Vagina (tissue), 2 donors: ENCODE measurements around the gene ADAMTS2. TPM values are rescaled to one million over a fixed set of nuclear protein-coding genes. Genes with fewer than 3 reads are reported as not detected.

Experiments
- DNase-seq, 2 donors: peaks; one replicate each; pipeline ENCODE4 v3.0.0-alpha.2; 2017; ENCODE audit errors: extremely low spot score in 2 of 2
- H3K27ac ChIP-seq: fragments of 200-600 bp; sonication (generic); one replicate; pipeline ENCODE4 v1.5.1; 2019
- H3K27me3 ChIP-seq: fragments of 200-600 bp; sonication (generic); one replicate; pipeline ENCODE4 v1.5.1; 2019
- H3K36me3 ChIP-seq, 2 donors: fragments of 200-600 bp; sonication (generic); one replicate each; pipeline ENCODE4 v1.5.1; 2017 to 2019
- H3K4me1 ChIP-seq: fragments of 200-600 bp; sonication (generic); one replicate; pipeline ENCODE4 v1.5.1; 2019
- H3K4me3 ChIP-seq, 2 donors: fragments of 200-600 bp; sonication (generic); 1 replicate in 1 of 2; 2 replicates in 1 of 2; pipeline ENCODE4 v1.5.1; 2016 to 2019
- H3K9me3 ChIP-seq: fragments of 200-600 bp; sonication (generic); one replicate; pipeline ENCODE4 v1.5.1; 2019
- POLR2A ChIP-seq, 2 donors: fragments of 450-650 bp; IDR thresholded peaks; one replicate each; pipeline ENCODE4 v1.6.1; 2017; ENCODE audit warnings: antibody characterized with exemption in 2 of 2, mild to moderate bottlenecking in 2 of 2, moderate library complexity in 2 of 2
- POLR2AphosphoS5 ChIP-seq, 2 donors: sonication (generic); formaldehyde crosslinking; IDR thresholded peaks; one replicate each; pipeline ENCODE4 v1.9.0; 2017; ENCODE audit warnings: antibody characterized with exemption in 2 of 2, mild to moderate bottlenecking in 2 of 2, low read depth in 1 of 2; ENCODE audit not compliant: insufficient read depth in 1 of 2
- intact Hi-C: fragments of 100-400 bp; cut with DNase I; formaldehyde crosslinking; loops from one replicate; pipeline ENCODE4 v1.15.1; 2023
- total RNA-seq: library from RNA; depleted of rRNA; stranded (reverse); fragments of >200 nt; gene quantifications from one replicate; pipeline ENCODE4 v1.2.3, GENCODE V29; 2016
- TF ChIP-seq, protein P1 (sequence below), 3 experiments: fragments of 450-650 bp in 2 of 3; fragments of 200-600 bp in 1 of 3; sonication (generic) in 1 of 3; IDR thresholded peaks; one replicate each; pipeline ENCODE4 v1.5.1; 2017 to 2019; ENCODE audit warnings: antibody characterized with exemption in 3 of 3, mild to moderate bottlenecking in 2 of 3, moderate library complexity in 2 of 3

Gene ADAMTS2
- total RNA-seq, 1 donor from 2014 or later = 17.4 TPM

GRCh38 chr5:179373101-179373934, 28.1 kb upstream of the ADAMTS2 start:
- no peaks in the 10 kb centered on the region for H3K36me3 ChIP-seq
- DNase-seq = no peak
- intact Hi-C loops = no loop called here
- H3K4me3 ChIP-seq = no peak overlapping the region
- no peaks in the 10 kb centered on the region for H3K27me3 ChIP-seq
- no peaks in the 10 kb centered on the region for H3K4me1 ChIP-seq
- no peaks in the 10 kb centered on the region for H3K9me3 ChIP-seq
- TF ChIP-seq, protein P1, sequence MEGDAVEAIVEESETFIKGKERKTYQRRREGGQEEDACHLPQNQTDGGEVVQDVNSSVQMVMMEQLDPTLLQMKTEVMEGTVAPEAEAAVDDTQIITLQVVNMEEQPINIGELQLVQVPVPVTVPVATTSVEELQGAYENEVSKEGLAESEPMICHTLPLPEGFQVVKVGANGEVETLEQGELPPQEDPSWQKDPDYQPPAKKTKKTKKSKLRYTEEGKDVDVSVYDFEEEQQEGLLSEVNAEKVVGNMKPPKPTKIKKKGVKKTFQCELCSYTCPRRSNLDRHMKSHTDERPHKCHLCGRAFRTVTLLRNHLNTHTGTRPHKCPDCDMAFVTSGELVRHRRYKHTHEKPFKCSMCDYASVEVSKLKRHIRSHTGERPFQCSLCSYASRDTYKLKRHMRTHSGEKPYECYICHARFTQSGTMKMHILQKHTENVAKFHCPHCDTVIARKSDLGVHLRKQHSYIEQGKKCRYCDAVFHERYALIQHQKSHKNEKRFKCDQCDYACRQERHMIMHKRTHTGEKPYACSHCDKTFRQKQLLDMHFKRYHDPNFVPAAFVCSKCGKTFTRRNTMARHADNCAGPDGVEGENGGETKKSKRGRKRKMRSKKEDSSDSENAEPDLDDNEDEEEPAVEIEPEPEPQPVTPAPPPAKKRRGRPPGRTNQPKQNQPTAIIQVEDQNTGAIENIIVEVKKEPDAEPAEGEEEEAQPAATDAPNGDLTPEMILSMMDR (IDR thresholded peaks at IDR 0.05) = no peak
- no peak for TF ChIP-seq POLR2A (IDR thresholded peaks at IDR 0.05)
- no peak for TF ChIP-seq POLR2AphosphoS5 (IDR thresholded peaks at IDR 0.05; ENCODE audit: insufficient read depth in 1 of 2, low read depth in 1 of 2)
- H3K27ac ChIP-seq = no peak overlapping the region

DNA sequence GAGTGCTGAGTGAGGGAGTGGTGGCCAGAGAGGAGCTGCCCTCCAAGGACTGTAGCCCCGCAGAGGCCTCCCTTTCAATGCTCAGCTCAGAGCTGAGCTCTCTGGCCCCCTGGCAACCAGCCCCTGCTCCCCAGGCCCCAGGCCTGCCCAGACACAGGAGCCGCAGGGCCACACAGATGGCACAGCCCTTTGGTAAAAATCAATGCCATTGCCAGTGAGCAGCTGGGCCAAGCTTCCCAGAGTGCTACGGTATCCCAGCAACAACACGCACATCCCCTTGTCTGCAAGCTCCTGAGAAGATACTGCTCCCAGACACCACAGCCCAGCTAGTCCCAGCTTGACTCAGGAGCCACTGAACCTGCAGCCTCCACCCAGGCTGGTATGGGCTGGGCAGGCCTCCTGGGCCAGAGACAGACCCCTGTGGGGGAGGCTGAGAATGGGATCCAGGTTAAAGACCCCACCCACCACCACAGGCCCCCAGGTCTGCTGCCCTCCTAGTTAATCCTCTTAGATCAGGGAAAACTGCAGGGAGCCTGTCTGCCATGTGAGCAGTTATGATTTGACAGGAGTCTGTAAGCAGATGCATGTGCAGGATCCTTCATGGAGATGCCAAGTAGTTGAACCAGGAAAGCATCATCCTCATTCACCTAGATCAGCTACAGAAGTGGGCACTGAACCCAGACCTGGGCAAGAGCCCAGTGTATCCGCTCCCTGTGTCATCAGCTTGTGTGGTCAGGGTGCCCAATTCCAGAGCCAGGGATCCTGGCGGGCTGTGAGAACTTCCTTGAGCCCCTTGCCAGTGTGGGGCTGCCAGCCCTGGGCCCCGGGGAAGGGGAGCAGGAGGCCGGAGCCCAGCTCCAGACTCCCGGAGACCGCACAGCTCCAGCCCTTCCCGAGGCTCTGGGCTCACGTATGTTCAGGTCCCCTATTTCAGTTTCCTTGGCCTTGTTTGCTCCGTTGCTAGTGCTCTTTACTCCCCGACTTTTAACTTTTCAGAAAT, 26.7 kb upstream of the ADAMTS2 start:
- no peak for TF ChIP-seq POLR2AphosphoS5 (IDR thresholded peaks at IDR 0.05; ENCODE audit: insufficient read depth in 1 of 2, low read depth in 1 of 2)
- no peak for TF ChIP-seq POLR2A (IDR thresholded peaks at IDR 0.05)
- no peak overlapping the region for H3K4me3 ChIP-seq
- no peaks in the 10 kb centered on the region for H3K9me3 ChIP-seq
- no peaks in the 10 kb centered on the region for H3K4me1 ChIP-seq
- DNase-seq = no peak
- H3K27ac ChIP-seq = no peak overlapping the region
- intact Hi-C loops = no loop called here
- no peaks in the 10 kb centered on the region for H3K27me3 ChIP-seq
- no peaks in the 10 kb centered on the region for H3K36me3 ChIP-seq

GRCh38 chr5:179371121-179371510, 25.9 kb upstream of the ADAMTS2 start:
- no peak for DNase-seq
- no peaks in the 10 kb centered on the region for H3K4me1 ChIP-seq
- intact Hi-C loops = no loop called here
- no peaks in the 10 kb centered on the region for H3K9me3 ChIP-seq
- no peaks in the 10 kb centered on the region for H3K27me3 ChIP-seq
- no peak overlapping the region for H3K27ac ChIP-seq
- H3K36me3 ChIP-seq = no peaks in the 10 kb centered on the region
- TF ChIP-seq POLR2A (IDR thresholded peaks at IDR 0.05) = no peak
- TF ChIP-seq POLR2AphosphoS5 (IDR thresholded peaks at IDR 0.05; ENCODE audit: insufficient read depth in 1 of 2, low read depth in 1 of 2) = no peak
- no peak overlapping the region for H3K4me3 ChIP-seq

DNA sequence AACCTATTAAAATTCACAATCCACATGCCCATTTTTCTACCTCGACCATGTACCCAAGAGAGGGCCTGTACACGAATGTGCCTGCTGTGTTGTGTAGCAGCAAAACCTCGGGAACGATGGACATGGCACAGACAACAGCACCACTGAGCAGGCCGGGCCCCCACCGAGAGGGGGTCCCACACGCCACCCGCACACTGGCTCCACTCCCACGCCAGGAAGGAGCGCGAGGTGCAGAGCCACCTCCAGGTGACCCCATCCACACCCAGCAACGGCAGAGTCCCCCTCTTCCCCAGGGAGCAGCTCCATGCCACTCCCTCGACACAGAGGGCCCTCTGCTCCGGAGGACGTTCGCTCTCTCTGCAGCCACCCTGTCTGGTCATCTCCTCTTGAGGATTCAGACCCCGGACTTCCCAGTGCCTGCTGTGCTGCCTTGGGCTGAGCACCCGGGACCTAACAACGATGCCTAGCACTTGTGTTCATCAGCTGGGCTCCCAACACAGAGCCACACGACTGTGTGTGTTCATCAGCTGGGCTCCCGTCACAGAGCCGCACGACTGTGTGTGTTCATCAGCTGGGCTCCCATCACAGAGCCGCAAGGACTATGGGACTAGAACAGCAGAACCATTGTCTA, 25.3 kb upstream of the ADAMTS2 start:
- Histone ChIP-seq H3K9me3 (no peaks in the 10 kb centered on the region), H3K4me3 (no peak overlapping the region), H3K4me1 (no peaks in the 10 kb centered on the region), H3K27ac (no peak overlapping the region), H3K27me3 (no peaks in the 10 kb centered on the region), H3K36me3 (no peaks in the 10 kb centered on the region)
- TF ChIP-seq POLR2A (IDR thresholded peaks at IDR 0.05) = no peak
- TF ChIP-seq POLR2AphosphoS5 (IDR thresholded peaks at IDR 0.05; ENCODE audit: insufficient read depth in 1 of 2, low read depth in 1 of 2) = no peak
- TF ChIP-seq, protein P1 (IDR thresholded peaks at IDR 0.05) = no peak
- intact Hi-C loops = no loop called here
- DNase-seq = no peak

DNA sequence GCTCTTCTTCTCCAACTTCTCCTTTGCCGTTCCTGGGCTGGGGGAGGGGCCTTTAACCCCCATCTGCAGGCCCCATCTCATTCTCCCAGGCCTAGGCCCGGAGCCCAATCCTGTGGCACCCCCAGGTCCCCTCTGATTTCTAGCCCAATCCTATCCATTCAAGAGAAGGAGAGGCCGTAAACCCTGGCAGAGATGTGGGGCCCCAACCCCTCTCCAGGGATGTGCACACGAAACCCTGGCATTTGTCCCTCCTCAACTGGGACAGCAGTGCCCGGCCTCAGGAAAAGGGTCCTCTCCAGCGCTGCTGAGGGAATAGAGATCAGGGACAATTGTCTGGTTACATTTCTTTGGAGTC, 24.2 kb upstream of the ADAMTS2 start:
- Histone ChIP-seq H3K4me3 (no peak overlapping the region), H3K36me3 (no peaks in the 10 kb centered on the region), H3K9me3 (no peaks in the 10 kb centered on the region), H3K27ac (no peak overlapping the region), H3K4me1 (no peaks in the 10 kb centered on the region), H3K27me3 (no peaks in the 10 kb centered on the region)
- TF ChIP-seq POLR2A (IDR thresholded peaks at IDR 0.05) (no peak), POLR2AphosphoS5 (IDR thresholded peaks at IDR 0.05; ENCODE audit: insufficient read depth in 1 of 2, low read depth in 1 of 2) (no peak)
- TF ChIP-seq, protein P1 (IDR thresholded peaks at IDR 0.05) = no peak
- no peak for DNase-seq
- intact Hi-C loops = no loop called here
